PC-9 (cell line): ENCODE results near the gene TULP4. TPM values are rescaled to one million over a fixed set of nuclear protein-coding genes. Genes with fewer than 3 reads are reported as not detected.

Source experiments
- BruUV-seq: library from RNA; stranded (reverse); fragments of 400-500 nt; replicated peaks from 2 replicates; lab custom pipeline; 2021; lab: Mats Ljungman, UMichigan
- CTCF ChIA-PET: fragments of 300-600 bp; sonication (Branson Sonifier 250); formaldehyde crosslinking; loops from one replicate; lab custom pipeline; 2022; ENCODE audit warnings: antibody characterized with exemption; lab: Charles Lee
- POLR2A ChIA-PET: fragments of 300-600 bp; sonication (Branson Sonifier 250); formaldehyde crosslinking; loops from one replicate; lab custom pipeline; 2022; ENCODE audit warnings: antibody characterized with exemption; ENCODE audit not compliant: unreplicated experiment; lab: Charles Lee
- DNase-seq, 2 experiments: peaks; one replicate each; pipeline versions ENCODE4 v3.0.0 to v3.0.0-alpha.2; 2015 to 2022; ENCODE audit warnings: mixed read lengths in 1 of 2
- H2AFZ ChIP-seq: fragments of 200-600 bp; sonication (generic); 2 replicates; pipeline ENCODE4 v1.8.1; 2017; ENCODE audit warnings: antibody characterized with exemption
- H3F3A ChIP-seq: fragments of 200-600 bp; sonication (generic); 2 replicates; pipeline ENCODE4 v1.8.1; 2017; ENCODE audit warnings: antibody characterized with exemption, mild to moderate bottlenecking, low read depth; ENCODE audit not compliant: insufficient read depth
- H3K27ac ChIP-seq: fragments of 200-600 bp; sonication (generic); 2 replicates; pipeline ENCODE4 v1.6.1; 2016; ENCODE audit warnings: mixed run types
- H3K27me3 ChIP-seq: fragments of 200-600 bp; sonication (generic); 2 replicates; pipeline ENCODE4 v1.6.1; 2016; ENCODE audit warnings: low read depth, mixed run types; ENCODE audit not compliant: insufficient read depth
- H3K36me3 ChIP-seq: fragments of 200-600 bp; sonication (generic); 2 replicates; pipeline ENCODE4 v1.6.1; 2016; ENCODE audit warnings: low read depth, mixed run types
- H3K4me1 ChIP-seq: fragments of 200-600 bp; sonication (generic); replicated peaks from 2 replicates; pipeline ENCODE4 v1.6.1; 2016; ENCODE audit warnings: mixed run types; ENCODE audit not compliant: insufficient read depth
- H3K4me2 ChIP-seq: fragments of 200-600 bp; sonication (generic); 2 replicates; pipeline ENCODE4 v1.6.1; 2017; ENCODE audit warnings: mixed run types
- H3K4me3 ChIP-seq: fragments of 200-600 bp; sonication (generic); 2 replicates; pipeline ENCODE4 v1.6.1; 2016; ENCODE audit warnings: mixed run types
- H3K79me2 ChIP-seq: fragments of 200-600 bp; sonication (generic); 2 replicates; pipeline ENCODE4 v1.6.1; 2017; ENCODE audit warnings: low read depth, mixed run types
- H3K9me2 ChIP-seq: fragments of 200-600 bp; sonication (generic); 2 replicates; pipeline ENCODE4 v1.8.1; 2017; ENCODE audit warnings: mild to moderate bottlenecking; ENCODE audit not compliant: insufficient read depth
- H3K9me3 ChIP-seq: fragments of 200-600 bp; sonication (generic); 2 replicates; pipeline ENCODE4 v1.8.1; 2016; ENCODE audit warnings: low read depth; ENCODE audit not compliant: insufficient read depth
- H4K20me1 ChIP-seq: fragments of 200-600 bp; sonication (generic); 2 replicates; pipeline ENCODE4 v1.8.1; 2017; ENCODE audit not compliant: insufficient read depth
- EZH2 ChIP-seq: fragments of 200-600 bp; sonication (generic); IDR thresholded peaks from 2 replicates; pipeline ENCODE4 v1.8.0; 2017; ENCODE audit warnings: antibody characterized with exemption, low read depth
- intact Hi-C: fragments of 100-400 bp; cut with micrococcal nuclease; formaldehyde crosslinking; loops from one replicate; pipeline ENCODE4 v1.10.0; 2022; ENCODE audit not compliant: unreplicated experiment
- total RNA-seq: library from RNA; stranded (reverse); gene quantifications from 2 replicates; pipeline ENCODE4 v1.2.3, GENCODE V29; 2021
- TF ChIP-seq, protein P1 (sequence below): fragments of 200-600 bp; sonication (generic); conservative IDR thresholded peaks from 2 replicates; pipeline ENCODE4 v1.6.1; 2017; ENCODE audit warnings: mixed run types, antibody characterized with exemption, mild to moderate bottlenecking, moderate library complexity

Gene TULP4
- total RNA-seq, 1 experiment from 2014 or later: 34.0 TPM

- no peak for DNase-seq
- H3K36me3 ChIP-seq: peaks cover 15% of the 10 kb centered on the region; the same call in 1 of the 2 replicates
- H3K9me3 ChIP-seq: no peaks in the 10 kb centered on the region
- no peaks in the 10 kb centered on the region for H3K9me2 ChIP-seq
- no peak overlapping the region for H3K27ac ChIP-seq
- no peaks in the 10 kb centered on the region for H3K4me1 ChIP-seq
- H2AFZ ChIP-seq: no peak overlapping the region
- intact Hi-C loops: no loop called here
- TF ChIP-seq, protein P1, sequence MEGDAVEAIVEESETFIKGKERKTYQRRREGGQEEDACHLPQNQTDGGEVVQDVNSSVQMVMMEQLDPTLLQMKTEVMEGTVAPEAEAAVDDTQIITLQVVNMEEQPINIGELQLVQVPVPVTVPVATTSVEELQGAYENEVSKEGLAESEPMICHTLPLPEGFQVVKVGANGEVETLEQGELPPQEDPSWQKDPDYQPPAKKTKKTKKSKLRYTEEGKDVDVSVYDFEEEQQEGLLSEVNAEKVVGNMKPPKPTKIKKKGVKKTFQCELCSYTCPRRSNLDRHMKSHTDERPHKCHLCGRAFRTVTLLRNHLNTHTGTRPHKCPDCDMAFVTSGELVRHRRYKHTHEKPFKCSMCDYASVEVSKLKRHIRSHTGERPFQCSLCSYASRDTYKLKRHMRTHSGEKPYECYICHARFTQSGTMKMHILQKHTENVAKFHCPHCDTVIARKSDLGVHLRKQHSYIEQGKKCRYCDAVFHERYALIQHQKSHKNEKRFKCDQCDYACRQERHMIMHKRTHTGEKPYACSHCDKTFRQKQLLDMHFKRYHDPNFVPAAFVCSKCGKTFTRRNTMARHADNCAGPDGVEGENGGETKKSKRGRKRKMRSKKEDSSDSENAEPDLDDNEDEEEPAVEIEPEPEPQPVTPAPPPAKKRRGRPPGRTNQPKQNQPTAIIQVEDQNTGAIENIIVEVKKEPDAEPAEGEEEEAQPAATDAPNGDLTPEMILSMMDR: no peak
- no peak for TF ChIP-seq EZH2
- POLR2A ChIA-PET: no interaction called here
- CTCF ChIA-PET: interaction anchor here (0.7 kb wide), 1 partner anchor 30 kb away, joined by 10 read pairs; no protein-coding TSS in a partner anchor
- H3F3A ChIP-seq: peaks cover 8% of the 10 kb centered on the region; the same call in 1 of the 2 replicates
- no peak overlapping the region for H3K4me3 ChIP-seq
- H4K20me1 ChIP-seq: no peaks in the 10 kb centered on the region
- no TSS peak for BruUV-seq
- H3K79me2 ChIP-seq: no peaks in the 10 kb centered on the region; the same call in 1 of the 2 replicates
- no peaks in the 10 kb centered on the region for H3K27me3 ChIP-seq
- no peak overlapping the region for H3K4me2 ChIP-seq
These were observed 639 bp upstream of the TULP4 start for GRCh38 chr6:158311626-158312025.

- POLR2A ChIA-PET: interaction anchor here (0.5 kb wide), 1 partner anchor 206 kb away, joined by 3 read pairs; no protein-coding TSS in a partner anchor
- Histone ChIP-seq H3K4me1 (no peaks in the 10 kb centered on the region), H3K9me2 (no peaks in the 10 kb centered on the region), H3K27me3 (no peaks in the 10 kb centered on the region), H3K4me3 (no peak overlapping the region), H2AFZ (no peak overlapping the region), H3K79me2 (peaks cover under 1% of the 10 kb centered on the region), H3K27ac (no peak overlapping the region), H3K4me2 (no peak overlapping the region), H3F3A (peaks cover 8% of the 10 kb centered on the region; the same call in 1 of the 2 replicates), H3K9me3 (no peaks in the 10 kb centered on the region), H4K20me1 (no peaks in the 10 kb centered on the region; the same call in 1 of the 2 replicates), H3K36me3 (peaks cover 15% of the 10 kb centered on the region; the same call in 1 of the 2 replicates)
- CTCF ChIA-PET: no interaction called here
- no peak for DNase-seq
- no peak for TF ChIP-seq EZH2
- TF ChIP-seq, protein P1: no peak
- no TSS peak for BruUV-seq
- intact Hi-C loops: no loop called here
These were observed 570 bp downstream of the TULP4 start for GRCh38 chr6:158312672-158313397.

- Histone ChIP-seq H3K4me3 (no peak overlapping the region), H3K27me3 (no peaks in the 10 kb centered on the region), H3K36me3 (peaks cover 15% of the 10 kb centered on the region; the same call in 1 of the 2 replicates), H3K27ac (no peak overlapping the region), H3K9me2 (no peaks in the 10 kb centered on the region), H3K9me3 (no peaks in the 10 kb centered on the region), H4K20me1 (no peaks in the 10 kb centered on the region; the same call in 1 of the 2 replicates), H3K79me2 (peaks cover 9% of the 10 kb centered on the region), H3K4me2 (no peak overlapping the region), H2AFZ (no peak overlapping the region), H3F3A (peaks cover 8% of the 10 kb centered on the region; the same call in 1 of the 2 replicates), H3K4me1 (no peaks in the 10 kb centered on the region)
- no TSS peak for BruUV-seq
- ChIA-PET CTCF (no interaction called here), POLR2A (no interaction called here)
- no peak for TF ChIP-seq EZH2
- TF ChIP-seq, protein P1: no peak
- no peak for DNase-seq
- intact Hi-C loops: no loop called here
These were observed 1.7 kb downstream of the TULP4 start for GRCh38 chr6:158313989-158314388.
